ENCODE data around the gene MAMDC4.

The MAMDC4 gene

GRCh38 chr9:136821826-136822544 lies 30.2 kb upstream of the MAMDC4 start:
- H3K27ac ChIP-seq: no peak overlapping the region
- TF ChIP-seq CTCF (conservative IDR thresholded peaks at IDR 0.05) (no peak), ZFX (IDR thresholded peaks at IDR 0.05) (no peak)

- H3K27ac ChIP-seq: no peak overlapping the region
- TF ChIP-seq CTCF (conservative IDR thresholded peaks at IDR 0.05) (no peak), ZFX (IDR thresholded peaks at IDR 0.05) (no peak)
These were observed 28.8 kb upstream of the MAMDC4 start for GRCh38 chr9:136823136-136824046.

- TF ChIP-seq ZFX (IDR thresholded peaks at IDR 0.05) (no peak), CTCF (conservative IDR thresholded peaks at IDR 0.05) (no peak)
- H3K27ac ChIP-seq: no peak overlapping the region
These were observed 27.5 kb upstream of the MAMDC4 start for GRCh38 chr9:136824496-136825225.

- H3K27ac ChIP-seq: no peak overlapping the region
- TF ChIP-seq ZFX (IDR thresholded peaks at IDR 0.05) (no peak), CTCF (conservative IDR thresholded peaks at IDR 0.05) (no peak)
These were observed 26.6 kb upstream of the MAMDC4 start for GRCh38 chr9:136825295-136826187.

GRCh38 chr9:136826188-136826541 lies 26.0 kb upstream of the MAMDC4 start:
- no peak overlapping the region for H3K27ac ChIP-seq
- TF ChIP-seq ZFX (IDR thresholded peaks at IDR 0.05) (no peak), CTCF (conservative IDR thresholded peaks at IDR 0.05) (no peak)

GRCh38 chr9:136826703-136827582 lies 25.2 kb upstream of the MAMDC4 start:
- TF ChIP-seq ZFX (IDR thresholded peaks at IDR 0.05): no peak
- TF ChIP-seq CTCF (conservative IDR thresholded peaks at IDR 0.05): no peak
- no peak overlapping the region for H3K27ac ChIP-seq
